Dendritic cell treated with granulocyte-macrophage colony-stimulating factor and Interleukin-4, amounts not matched to agents 40 ng/mL and 50 ng/mL, for 4 days (primary cell): ENCODE measurements around the gene BSDC1.
"Not testable (repeated sequence)": the region's sequence is repeated elsewhere in the genome, so short reads cannot be mapped to it uniquely, and the experiment has no call there.

Experiments used
- H3K27ac Mint-ChIP-seq: one replicate; pipeline ENCODE4 v1.8.0; 2022; ENCODE audit warnings: mild to moderate bottlenecking, mixed read lengths
- H3K27me3 Mint-ChIP-seq: one replicate; pipeline ENCODE4 v1.8.0; 2022; ENCODE audit warnings: mild to moderate bottlenecking, mixed read lengths
- H3K36me3 Mint-ChIP-seq: one replicate; pipeline ENCODE4 v1.8.0; 2022; ENCODE audit warnings: low read depth, mixed read lengths
- H3K4me1 Mint-ChIP-seq: one replicate; pipeline ENCODE4 v1.8.0; 2022; ENCODE audit warnings: low read depth, mixed read lengths
- H3K4me3 Mint-ChIP-seq: one replicate; pipeline ENCODE4 v1.8.0; 2022; ENCODE audit warnings: mild to moderate bottlenecking, moderate library complexity, mixed read lengths
- H3K9me3 Mint-ChIP-seq: one replicate; pipeline ENCODE4 v1.8.0; 2022; ENCODE audit warnings: mixed read lengths
- intact Hi-C: fragments of 100-400 bp; cut with micrococcal nuclease; formaldehyde crosslinking; loops from one replicate; pipeline ENCODE4 v1.15.0; 2022

Gene BSDC1, protein sequence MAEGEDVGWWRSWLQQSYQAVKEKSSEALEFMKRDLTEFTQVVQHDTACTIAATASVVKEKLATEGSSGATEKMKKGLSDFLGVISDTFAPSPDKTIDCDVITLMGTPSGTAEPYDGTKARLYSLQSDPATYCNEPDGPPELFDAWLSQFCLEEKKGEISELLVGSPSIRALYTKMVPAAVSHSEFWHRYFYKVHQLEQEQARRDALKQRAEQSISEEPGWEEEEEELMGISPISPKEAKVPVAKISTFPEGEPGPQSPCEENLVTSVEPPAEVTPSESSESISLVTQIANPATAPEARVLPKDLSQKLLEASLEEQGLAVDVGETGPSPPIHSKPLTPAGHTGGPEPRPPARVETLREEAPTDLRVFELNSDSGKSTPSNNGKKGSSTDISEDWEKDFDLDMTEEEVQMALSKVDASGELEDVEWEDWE

GRCh38 chr1:32394141-32394889 is at the start of gene BSDC1:
BSDC1 (minus strand) TSS chr1:32394441; CDS start chr1:32394414, 27 bp downstream.
- Mint-ChIP-seq H3K27ac (peak within 1 kb of the TSS; percentile 91), H3K9me3 (no peaks in the 10 kb centered on the region), H3K27me3 (no peaks in the 10 kb centered on the region), H3K4me1 (peaks cover 33% of the 10 kb centered on the region), H3K36me3 (peaks cover 9% of the 10 kb centered on the region), H3K4me3 (peak within 1 kb of the TSS; percentile 95)
- intact Hi-C loops, result loop anchor here (5.0 kb wide), 1 partner anchor 192 kb away; the partner anchor contains the start of gene CCDC28B

- H3K4me3 Mint-ChIP-seq, intact Hi-C loops, H3K27ac Mint-ChIP-seq, H3K9me3 Mint-ChIP-seq, H3K4me1 Mint-ChIP-seq, H3K36me3 Mint-ChIP-seq: not testable (repeated sequence)
- peaks cover 17% of the 10 kb centered on the region for H3K27me3 Mint-ChIP-seq
These were observed 47.2 kb upstream of the BSDC1 start for GRCh38 chr1:32441467-32441866.

DNA sequence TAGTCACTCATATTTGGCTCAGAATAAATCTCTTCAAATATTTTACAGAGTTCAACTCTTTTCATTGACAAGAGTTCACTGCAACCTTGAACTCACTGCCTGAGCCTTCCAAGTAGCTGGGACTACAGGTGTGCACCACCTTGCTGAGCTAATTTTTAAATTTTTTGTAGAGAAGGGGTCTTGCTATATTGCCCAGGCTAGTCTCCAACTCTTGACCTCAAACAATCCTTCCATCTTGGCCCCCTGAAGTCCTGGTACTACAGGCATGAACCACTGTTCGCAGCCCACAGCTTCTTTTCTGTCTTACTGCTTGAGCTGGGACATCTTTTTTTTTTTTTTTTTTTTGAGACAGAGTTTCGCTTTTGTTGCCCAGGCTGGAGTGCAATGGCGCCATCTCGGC is 44.5 kb upstream of the BSDC1 start:
- H3K9me3 Mint-ChIP-seq, H3K4me3 Mint-ChIP-seq, H3K27ac Mint-ChIP-seq, intact Hi-C loops, H3K4me1 Mint-ChIP-seq, H3K36me3 Mint-ChIP-seq: not testable (repeated sequence)
- H3K27me3 Mint-ChIP-seq, result peaks cover 16% of the 10 kb centered on the region

DNA sequence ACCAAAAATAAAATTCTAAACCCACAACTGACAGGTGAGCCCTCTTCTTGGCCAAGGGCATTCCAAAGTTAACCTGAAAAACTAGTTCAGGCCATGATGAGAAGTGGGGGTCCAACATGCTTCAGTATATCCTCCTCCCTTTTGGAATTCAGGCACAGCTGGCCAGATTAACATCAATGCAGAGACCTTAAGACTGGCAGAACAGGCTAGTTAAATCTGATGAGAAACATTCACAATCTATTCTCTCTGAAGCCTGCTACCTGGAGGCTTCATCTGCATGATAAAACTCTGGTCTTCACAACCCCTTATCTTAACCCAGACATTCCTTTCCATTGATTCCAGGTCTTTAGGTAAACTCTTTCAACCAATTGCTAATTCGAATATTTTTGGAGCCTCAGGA is 43.9 kb upstream of the BSDC1 start:
- no peak overlapping the region for H3K27ac Mint-ChIP-seq
- H3K27me3 Mint-ChIP-seq, result peaks cover 19% of the 10 kb centered on the region
- no peaks in the 10 kb centered on the region for H3K4me1 Mint-ChIP-seq
- H3K4me3 Mint-ChIP-seq, result no peak overlapping the region
- intact Hi-C loops, result no loop called here
- no peaks in the 10 kb centered on the region for H3K9me3 Mint-ChIP-seq
- H3K36me3 Mint-ChIP-seq, result no peaks in the 10 kb centered on the region

DNA sequence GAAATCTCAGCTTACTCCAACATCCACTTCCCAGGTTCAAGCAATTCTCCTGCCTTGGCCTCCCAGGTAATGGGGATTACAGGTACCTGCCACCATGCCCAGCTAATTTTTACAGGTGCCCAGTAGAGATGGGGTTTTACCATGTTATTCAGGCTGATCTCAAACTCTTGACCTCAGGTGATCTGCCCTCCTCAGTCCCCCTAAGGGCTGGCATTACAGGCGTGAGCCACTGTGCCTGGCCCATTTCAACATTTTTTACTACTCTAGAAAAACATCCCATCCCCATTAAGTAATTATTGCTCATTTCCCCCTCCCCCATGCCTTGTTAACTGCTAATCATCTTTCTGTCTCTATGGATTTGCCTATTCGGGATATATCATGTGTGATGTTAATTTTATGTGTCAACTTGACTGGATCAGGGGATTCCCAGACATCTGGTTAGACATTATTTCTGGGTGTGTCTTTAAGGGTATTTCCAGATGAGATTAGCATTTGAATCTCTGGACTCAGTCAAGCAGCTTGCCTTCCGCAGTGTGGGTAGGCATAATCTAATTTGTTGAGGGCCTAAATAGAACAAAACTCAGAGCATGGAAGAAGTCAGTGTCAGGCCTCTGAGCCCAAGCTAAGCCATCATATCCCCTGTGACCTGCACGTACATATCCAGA is 37.6 kb upstream of the BSDC1 start:
- Mint-ChIP-seq H3K27ac (no peak overlapping the region), H3K27me3 (peaks cover 33% of the 10 kb centered on the region), H3K9me3 (no peaks in the 10 kb centered on the region), H3K36me3 (no peaks in the 10 kb centered on the region), H3K4me1 (peaks cover under 1% of the 10 kb centered on the region), H3K4me3 (no peak overlapping the region)
- intact Hi-C loops, result no loop called here

DNA sequence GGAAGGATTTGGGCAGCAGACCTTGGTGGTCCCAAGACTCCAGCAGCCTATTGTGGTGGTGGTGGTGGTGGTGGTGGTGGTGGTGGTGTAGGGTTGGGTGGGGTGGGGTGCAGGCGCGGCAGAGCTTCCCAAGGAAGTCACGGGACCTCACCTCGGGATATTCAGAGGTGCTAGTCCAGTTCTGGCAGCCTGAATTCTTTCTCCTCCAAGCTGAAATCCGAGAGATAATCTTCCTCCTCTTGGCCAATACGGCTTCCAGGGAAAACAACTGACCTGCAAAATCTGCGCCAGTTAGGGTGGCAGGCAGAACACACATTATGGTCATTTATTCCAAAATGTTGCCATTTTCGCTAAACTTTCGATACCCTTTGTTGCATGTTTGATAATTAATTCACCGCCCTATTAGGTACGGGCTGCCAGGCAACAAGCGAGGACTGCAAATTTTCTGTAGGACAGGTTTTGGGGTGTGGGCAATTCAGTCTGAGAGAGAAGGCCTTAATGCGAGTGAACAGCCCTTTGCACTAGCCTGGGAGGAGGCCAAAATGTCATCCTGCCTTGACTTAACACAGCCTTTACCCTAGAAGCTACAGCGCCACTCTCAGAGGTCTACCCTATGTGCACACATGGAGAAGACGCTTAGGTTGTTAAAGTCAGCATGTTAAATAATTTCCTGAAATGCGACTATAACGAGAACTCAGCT is 33.2 kb upstream of the BSDC1 start:
- Mint-ChIP-seq H3K4me1 (peaks cover 5% of the 10 kb centered on the region), H3K4me3 (no peak overlapping the region), H3K9me3 (no peaks in the 10 kb centered on the region), H3K27ac (no peak overlapping the region), H3K27me3 (peaks cover 58% of the 10 kb centered on the region), H3K36me3 (no peaks in the 10 kb centered on the region)
- intact Hi-C loops, result no loop called here

GRCh38 chr1:32426489-32427255 is 32.4 kb upstream of the BSDC1 start:
- Mint-ChIP-seq H3K4me3 (no peak overlapping the region), H3K27me3 (peaks cover 60% of the 10 kb centered on the region), H3K9me3 (no peaks in the 10 kb centered on the region), H3K36me3 (no peaks in the 10 kb centered on the region), H3K27ac (no peak overlapping the region), H3K4me1 (peaks cover 5% of the 10 kb centered on the region)
- intact Hi-C loops, result no loop called here

- H3K4me3 Mint-ChIP-seq, result no peak overlapping the region
- no peaks in the 10 kb centered on the region for H3K9me3 Mint-ChIP-seq
- peaks cover 40% of the 10 kb centered on the region for H3K27me3 Mint-ChIP-seq
- H3K36me3 Mint-ChIP-seq, result no peaks in the 10 kb centered on the region
- intact Hi-C loops, result no loop called here
- H3K27ac Mint-ChIP-seq, result no peak overlapping the region
- H3K4me1 Mint-ChIP-seq, result peaks cover 4% of the 10 kb centered on the region
These were observed 27.5 kb upstream of the BSDC1 start for GRCh38 chr1:32421775-32422174.

- no peaks in the 10 kb centered on the region for H3K9me3 Mint-ChIP-seq
- intact Hi-C loops, result loop anchor here (2.0 to 5.0 kb wide), 2 partner anchors 14 to 197 kb away; no protein-coding TSS in a partner anchor
- peaks cover 20% of the 10 kb centered on the region for H3K27me3 Mint-ChIP-seq
- no peak overlapping the region for H3K4me3 Mint-ChIP-seq
- H3K4me1 Mint-ChIP-seq, result peaks cover 4% of the 10 kb centered on the region
- H3K27ac Mint-ChIP-seq, result no peak overlapping the region
- no peaks in the 10 kb centered on the region for H3K36me3 Mint-ChIP-seq
These were observed 20.1 kb upstream of the BSDC1 start for GRCh38 chr1:32414186-32414886.

GRCh38 chr1:32413507-32414185 is 19.4 kb upstream of the BSDC1 start:
- intact Hi-C loops, result loop anchor here (2.0 to 5.0 kb wide), 2 partner anchors 13 to 196 kb away; no protein-coding TSS in a partner anchor
- no peaks in the 10 kb centered on the region for H3K36me3 Mint-ChIP-seq
- H3K4me1 Mint-ChIP-seq, result peaks cover 4% of the 10 kb centered on the region
- peak overlapping the region; percentile 54 for H3K27ac Mint-ChIP-seq
- peaks cover 20% of the 10 kb centered on the region for H3K27me3 Mint-ChIP-seq
- H3K4me3 Mint-ChIP-seq, result no peak overlapping the region
- no peaks in the 10 kb centered on the region for H3K9me3 Mint-ChIP-seq

GRCh38 chr1:32411261-32411660 is 17.0 kb upstream of the BSDC1 start:
- H3K27ac Mint-ChIP-seq, result no peak overlapping the region
- H3K4me1 Mint-ChIP-seq, result peaks cover 4% of the 10 kb centered on the region
- no peak overlapping the region for H3K4me3 Mint-ChIP-seq
- peaks cover 16% of the 10 kb centered on the region for H3K27me3 Mint-ChIP-seq
- no peaks in the 10 kb centered on the region for H3K36me3 Mint-ChIP-seq
- intact Hi-C loops, result loop anchor here (5.0 kb wide), 1 partner anchor 194 kb away; no protein-coding TSS in a partner anchor
- no peaks in the 10 kb centered on the region for H3K9me3 Mint-ChIP-seq

DNA sequence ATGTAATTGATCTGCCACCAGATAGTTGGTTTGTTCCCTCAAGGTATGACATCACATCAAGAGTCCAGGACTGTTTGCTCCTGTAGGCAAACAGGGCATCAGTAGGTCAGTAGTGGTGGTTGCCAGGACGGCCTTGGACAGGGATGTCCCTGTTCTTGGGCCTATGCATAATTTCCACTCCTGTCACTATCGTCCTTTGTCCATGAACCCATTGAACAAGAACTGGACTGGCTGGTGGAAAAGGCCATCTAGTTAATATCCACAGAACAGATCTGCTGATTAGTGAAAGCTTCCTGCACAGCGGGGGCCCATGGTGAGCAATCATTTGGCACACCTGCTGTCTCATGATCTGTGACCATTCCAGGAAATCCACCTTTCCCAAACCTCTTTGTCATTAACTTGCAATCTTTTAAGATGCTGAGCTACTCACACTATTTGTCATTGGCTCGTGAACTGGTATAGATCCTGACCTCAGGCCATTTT is 12.4 kb upstream of the BSDC1 start:
- H3K27ac Mint-ChIP-seq, result no peak overlapping the region
- peaks cover 2% of the 10 kb centered on the region for H3K27me3 Mint-ChIP-seq
- intact Hi-C loops, result no loop called here
- H3K4me1 Mint-ChIP-seq, result no peaks in the 10 kb centered on the region
- no peaks in the 10 kb centered on the region for H3K36me3 Mint-ChIP-seq
- no peak overlapping the region for H3K4me3 Mint-ChIP-seq
- no peaks in the 10 kb centered on the region for H3K9me3 Mint-ChIP-seq
